ENCODE results near the gene CCSAP.
A peak's percentile ranks its signal among the peaks of the same experiment; 100 is the strongest.
"Not testable (repeated sequence)": the region's sequence is repeated elsewhere in the genome, so short reads cannot be mapped to it uniquely, and the experiment has no call there.

The CCSAP gene, protein sequence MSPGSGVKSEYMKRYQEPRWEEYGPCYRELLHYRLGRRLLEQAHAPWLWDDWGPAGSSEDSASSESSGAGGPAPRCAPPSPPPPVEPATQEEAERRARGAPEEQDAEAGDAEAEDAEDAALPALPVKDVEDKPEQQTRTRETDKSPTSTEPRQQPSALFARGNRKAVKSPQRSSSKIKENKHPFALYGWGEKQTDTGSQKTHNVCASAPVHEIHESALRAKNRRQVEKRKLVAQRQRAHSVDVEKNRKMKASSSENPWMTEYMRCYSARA

DNA sequence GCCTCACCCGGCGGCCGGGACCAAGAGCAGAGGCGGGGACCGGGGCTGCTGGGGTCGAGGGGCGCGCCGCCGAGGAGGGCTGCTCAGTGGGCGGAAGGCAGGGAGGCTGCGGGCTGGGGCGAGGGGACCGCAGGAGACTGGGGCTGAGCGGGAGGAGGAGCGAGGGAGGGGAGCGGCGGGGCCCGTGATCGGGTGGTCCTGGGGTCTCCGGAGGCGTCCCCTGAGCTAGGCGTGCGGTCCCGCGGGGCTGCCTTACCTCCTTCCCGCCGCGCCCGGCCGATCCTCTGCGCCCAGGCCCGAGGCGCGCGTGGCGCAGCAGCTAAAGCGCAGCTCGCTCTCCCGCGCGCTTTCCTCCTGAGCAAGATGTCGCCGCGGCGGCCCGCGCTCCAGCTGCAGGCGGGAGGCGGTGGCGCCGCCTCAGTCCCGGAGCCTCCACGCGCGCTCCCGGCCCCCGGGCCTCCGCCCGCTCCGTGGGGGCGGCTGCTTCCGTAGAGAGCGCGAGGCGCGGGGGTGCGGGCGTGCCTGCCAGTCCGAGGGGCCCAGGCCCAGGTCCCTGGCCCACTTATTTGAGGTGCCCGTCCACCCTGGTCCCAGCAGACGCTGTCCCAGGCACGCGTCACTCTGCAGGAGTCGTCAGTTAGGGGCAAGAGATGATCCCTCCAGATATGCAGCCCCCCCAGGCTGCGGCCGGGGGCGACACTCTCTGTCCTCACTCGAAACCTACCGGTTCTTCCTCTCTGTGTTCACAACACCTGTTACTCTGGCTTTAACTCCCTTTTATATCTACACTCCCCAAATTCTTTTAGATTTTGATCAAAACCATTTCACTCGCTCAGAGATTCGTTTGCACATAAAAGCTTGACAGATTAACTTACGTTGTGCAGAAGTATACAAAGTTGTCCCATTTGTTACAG is at the start of gene CCSAP:
Gene CCSAP (minus strand): TSS at position 392 of the 914 bp plus-strand sequence. CDS start 582 bp downstream, outside the sequence.
- DNase-seq, result peak; percentile 49 to 52

DNA sequence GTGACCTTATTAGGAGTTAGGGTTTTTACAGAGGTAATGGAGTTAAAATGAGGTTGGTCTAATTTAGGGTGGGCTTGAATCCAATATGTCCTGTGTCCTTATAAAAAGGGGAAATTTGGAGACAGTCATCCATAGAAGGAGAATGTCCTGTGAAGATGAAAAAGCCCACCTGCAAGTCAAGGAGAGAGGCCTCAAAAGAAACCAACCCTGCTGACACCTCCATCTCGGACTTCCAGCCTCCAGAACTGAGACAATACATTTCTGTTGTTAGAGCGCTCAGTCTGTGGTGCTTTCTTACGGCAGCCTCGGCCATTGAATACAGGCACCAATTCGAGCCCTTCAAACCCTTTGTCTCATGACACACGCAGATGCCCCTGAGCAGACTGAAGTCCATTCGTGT is 47.3 kb upstream of the CCSAP start:
- no peak for DNase-seq

DNA sequence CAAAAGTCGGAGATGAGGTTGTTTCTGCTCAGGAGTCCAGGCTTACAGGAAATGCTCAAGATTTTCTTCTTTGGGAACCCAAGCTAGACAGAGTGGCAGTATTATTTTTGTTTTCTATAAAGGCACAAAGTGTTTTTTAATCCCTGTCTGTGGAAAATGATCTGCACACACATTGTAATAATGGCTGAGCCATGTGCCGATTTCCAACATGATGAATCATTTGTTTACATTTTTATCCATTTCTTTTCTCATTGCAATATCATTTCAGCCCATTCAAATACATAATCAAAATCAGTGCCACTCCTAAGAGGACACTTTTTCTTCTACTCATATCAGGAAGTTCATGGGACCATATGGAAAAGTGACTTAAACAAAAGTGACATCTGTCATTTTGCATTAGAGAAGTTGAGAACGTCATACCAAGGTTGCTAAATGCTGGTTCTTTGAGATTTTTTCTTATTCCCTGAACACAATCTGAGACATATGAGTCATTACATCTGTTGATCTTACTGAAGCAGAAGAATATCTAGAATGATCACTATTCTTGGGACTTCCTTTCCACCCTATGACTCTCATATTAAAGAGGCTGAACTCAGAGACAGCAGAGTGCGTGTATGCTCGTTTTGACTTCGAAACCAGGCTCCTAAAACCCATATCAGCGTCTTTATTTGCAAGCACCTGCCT is 46.2 kb upstream of the CCSAP start:
- no peak for DNase-seq

DNA sequence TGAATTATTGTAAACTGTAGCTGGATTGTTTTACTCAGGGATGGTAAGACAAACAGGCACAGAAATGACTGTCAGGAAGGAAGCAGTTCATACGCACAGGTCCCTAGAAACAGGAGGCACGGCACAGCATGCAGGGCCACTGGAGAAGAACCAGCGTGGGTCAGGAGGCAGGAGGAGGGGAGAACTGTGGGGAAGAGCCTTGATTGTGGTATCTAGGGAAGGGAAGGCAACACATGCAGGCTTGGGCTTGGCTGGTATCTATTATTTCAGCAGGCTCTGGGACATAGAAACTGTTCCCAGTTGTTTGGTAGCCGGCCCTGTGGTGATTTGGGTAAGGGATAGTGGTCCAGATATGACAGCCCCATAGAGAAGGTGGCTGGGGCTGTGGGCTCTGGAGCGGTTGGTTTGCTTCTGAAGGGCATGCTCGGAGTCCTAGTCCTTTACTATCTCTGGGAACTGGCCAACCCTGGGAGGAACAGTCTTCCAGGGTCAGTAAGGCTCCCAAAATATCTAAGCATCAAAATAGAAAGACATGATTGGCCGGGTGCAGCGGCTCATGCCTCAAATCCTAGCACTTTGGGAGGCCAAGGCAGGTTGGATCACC is 43.1 kb upstream of the CCSAP start:
- no peak for DNase-seq

DNA sequence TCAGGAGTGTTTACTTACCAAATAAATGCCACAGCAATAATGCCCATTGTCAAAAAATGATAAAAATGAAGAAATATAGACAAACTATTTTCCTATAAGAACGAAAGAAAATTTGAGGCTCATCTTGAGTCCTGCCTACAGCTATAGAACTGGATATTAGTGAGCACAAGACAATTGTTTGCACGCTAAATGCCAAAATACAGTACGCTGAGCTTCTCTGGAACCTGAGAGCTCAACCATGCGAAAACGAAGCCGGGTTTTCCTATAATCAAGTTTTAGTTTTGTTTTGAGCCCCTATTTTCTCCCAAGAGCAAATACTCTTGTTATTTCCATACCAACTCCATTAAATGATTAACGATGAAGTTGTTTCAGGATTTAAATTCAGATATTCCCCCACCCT is 42.0 kb upstream of the CCSAP start:
- DNase-seq, result no peak

DNA sequence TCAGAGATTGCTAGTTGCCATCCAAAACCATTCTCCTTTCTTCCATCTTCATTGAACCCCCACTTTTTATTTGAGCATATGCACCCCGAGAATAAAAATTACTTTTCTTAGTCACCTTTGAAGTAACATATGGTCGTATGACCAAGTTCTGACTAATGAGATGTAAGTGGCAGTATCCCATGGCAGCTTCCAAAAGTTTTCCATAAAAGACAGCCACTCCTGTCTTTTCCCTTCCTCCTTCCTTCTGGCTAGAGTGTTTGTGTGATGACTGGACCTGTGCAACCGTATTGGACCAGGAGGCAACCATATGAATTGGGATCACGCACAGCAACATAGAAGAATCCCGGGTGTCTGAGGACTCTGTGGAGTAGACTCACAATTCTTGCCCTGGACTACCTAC is 41.1 kb upstream of the CCSAP start:
- DNase-seq, result no peak

DNA sequence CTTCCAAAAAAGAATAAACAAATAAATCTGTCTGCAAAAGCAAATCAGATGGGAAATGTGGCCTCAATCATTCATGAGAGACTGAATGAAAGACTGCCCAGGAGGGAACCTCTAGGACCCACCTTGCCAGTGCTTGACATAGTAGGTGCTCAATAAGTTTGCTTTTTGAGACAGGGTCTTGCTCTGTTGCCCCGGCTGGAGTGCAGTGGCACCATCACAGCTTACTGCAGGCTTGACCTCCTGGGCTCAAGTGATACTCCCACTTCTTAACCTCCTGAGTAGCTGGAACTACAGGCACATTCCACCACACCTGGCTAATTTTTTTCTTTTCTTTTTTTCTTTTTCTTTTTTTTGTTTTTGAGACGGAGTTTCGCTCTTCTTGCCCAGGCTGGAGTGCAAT is 40.3 kb upstream of the CCSAP start:
- DNase-seq, result no peak

DNA sequence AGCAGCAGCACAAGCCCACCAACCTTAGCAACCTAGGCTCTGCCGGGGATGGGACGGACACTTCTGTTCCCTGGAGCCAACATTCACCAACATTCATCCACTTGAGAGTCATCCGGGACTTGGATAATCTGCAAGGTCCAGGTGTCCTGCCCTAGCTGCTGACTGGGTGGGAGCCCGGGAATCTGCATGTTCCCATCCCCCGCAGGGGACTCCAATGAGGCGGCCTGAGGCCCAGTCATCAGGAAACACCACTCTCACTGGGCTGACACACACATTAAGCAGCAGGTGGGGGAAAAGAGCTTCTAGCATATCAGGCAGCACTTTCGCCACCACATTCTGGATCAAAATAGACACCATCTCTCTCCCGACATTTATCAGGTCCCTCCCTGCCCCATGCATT is 38.4 kb upstream of the CCSAP start:
- DNase-seq, result no peak

DNA sequence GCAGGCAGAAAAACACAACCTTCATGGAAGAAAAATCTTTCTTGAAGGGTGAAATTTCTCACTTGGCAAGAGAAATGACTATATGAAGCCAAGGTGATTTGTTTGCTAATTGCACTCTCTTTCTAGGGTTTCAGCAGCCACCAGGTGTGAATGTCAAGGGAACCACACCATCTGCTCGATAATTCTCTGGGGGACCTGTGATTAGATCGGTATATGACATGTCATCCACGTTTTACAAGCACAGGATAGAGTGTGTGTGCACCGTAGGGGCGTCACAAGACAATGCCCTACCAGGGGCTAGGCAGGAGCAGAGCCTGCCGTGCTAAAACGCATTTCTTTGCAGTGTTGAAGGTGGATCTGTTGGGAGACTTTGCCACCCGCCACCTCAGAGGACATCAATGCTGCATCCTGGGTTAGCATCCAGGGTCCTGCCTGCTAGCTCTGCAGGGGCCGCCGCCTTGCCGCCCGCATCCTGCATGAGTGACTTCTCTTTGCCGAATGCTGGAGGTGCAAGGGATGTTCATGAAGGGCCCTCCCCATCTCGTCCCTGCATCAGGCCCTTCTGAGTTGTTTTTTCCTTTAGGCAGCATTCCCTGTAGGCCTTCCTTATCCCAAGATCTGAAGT is 37.8 kb upstream of the CCSAP start:
- no peak for DNase-seq

DNA sequence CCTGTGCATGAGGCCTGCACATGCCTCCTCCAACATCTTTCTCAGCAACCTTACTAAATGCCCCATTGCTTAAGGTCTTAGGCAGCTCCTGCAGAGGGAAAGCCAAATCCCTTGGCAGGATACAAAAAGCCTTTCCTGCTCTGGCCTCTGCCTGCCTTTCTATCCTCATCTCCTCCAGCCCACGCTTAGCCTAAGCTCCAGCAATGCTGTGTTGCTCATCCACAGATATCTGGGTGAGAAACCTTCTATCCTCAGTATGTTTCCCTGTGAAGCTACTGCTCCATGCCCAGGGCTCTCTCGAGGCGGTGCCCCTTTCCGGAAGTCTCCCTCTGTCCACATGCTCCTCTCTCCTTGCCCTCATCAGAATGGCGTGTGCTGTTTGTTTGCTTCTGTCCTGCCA is 37.0 kb upstream of the CCSAP start:
- DNase-seq, result no peak

DNA sequence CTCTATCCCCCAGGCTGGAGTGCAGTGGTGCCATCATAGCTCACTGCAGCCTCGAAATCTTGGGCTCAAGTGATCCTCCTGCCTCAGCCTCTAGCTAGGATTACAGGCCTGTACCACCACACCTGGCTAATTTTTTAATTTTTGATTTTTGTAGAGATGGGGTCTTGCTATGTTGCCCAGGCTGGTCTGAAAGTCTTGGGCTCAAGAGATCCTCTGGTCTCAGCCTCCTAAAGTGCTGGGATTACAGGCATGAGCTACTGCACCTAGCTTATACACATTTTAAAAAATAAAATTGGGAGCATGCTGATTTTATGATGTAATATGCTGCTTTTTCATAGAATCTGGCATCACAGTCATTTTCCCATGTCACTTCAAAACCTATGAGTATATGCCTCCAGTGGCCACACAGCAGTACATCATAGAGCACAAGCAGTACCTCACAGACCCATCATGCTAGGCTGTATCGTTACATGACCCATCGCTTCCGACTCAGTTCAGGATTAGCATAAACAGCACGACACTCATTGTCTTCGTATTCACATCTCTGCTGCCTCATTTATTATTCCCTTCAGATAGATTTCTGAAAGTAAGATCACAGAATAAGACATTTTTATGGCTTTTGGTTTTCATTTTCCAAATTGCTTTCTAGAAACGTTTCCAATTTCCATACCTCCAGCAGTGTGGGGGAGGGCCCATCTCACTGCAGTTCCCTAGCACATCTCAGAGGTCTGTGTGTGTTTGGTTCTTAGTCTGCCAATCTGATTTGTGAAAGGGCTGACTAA is 35.9 kb upstream of the CCSAP start:
- DNase-seq, result no peak

DNA sequence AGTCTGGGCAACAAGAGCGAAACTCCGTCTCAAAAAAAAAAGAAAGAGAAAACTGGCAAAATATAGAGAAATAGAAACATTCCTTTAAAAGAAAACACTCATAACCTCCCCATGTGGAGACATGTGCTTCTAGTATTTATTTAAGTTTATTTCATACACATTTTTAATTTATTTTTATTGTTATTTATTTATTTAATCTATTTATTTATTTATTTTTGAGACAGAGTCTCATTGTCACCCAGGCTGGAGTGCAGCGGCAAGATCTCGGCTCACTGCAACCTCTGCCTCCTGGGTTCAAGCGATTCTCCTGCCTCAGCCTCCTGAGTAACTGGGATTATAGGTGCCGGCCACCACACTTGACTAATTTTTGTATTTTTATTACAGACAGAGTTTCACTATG is 35.2 kb upstream of the CCSAP start:
- not testable (repeated sequence) for DNase-seq

DNA sequence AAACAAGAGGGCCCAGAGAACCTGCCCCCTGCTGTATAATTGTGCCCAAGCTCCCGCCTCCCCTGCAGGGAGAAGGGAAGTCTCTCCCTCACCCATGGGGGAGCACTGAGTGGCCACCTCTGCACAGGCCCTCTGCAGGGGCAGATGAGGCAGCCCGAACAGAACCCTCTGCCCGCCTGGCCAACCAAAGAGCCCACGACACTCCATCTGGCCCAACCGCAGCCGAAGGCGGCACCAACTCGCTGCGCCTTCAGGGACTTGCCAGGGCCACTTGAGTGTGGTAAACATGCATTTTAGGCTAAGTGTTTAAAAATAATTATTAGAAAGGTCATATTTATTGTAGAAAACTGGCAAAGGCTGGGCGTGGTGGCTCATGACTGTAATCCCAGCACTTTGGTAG is 34.6 kb upstream of the CCSAP start:
- DNase-seq, result no peak

DNA sequence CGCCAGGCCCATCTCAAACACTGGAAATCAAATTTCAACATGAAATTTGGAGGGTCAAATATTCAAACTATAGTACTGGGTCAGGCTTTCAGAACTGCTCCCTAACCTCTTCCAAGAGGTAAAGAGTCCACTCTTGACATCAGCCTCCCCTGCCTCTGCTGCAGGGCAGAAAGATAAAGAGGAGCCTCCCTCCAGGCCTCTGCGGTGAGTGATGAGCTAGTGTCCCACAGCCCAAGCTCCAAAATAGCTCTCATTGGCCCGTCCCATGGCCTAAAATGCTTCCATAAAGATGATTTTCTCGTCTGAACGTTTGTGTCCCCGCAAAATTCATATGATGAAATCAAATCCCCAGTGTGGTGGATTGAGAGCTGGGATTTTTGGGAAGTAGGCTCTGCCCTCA is 33.7 kb upstream of the CCSAP start:
- no peak for DNase-seq

DNA sequence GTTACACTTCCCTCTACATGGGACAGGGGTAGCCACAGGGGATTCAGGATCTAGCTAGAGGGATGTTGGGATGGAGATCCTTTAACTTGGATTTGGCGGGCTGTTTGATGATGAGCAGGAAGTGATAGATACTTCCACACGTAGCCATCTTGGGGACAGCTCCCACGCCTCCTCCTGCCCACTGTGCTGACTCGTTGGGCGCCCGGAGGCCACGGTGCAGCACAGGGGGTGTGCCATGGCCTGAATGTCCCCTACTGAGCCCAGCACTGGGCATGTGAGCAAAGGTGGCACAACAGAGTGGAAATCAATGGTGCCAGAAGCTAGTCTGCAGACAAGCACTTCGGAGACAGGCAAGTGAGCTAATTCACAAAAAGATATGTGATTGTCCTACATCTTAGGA is 31.6 kb upstream of the CCSAP start:
- DNase-seq, result no peak

DNA sequence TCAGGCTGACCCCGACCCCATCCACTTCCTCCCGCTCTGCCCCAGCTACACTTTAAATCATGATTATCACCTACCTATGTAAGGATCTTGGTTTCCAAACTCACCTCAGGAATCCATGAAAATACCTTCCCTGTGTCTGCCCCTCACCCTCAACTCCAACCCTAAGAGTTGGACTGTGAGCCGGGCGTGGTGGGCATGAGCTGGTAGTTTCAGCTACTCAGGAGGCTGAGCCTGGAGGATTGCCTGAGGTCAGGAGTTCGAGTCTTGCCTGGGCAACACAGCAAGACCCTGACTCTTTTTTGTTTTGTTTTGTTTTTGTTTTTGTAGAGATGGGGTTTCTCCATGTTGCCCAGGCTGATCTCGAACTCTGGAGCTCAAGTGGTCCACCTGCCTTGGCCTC is 30.5 kb upstream of the CCSAP start:
- DNase-seq, result no peak

DNA sequence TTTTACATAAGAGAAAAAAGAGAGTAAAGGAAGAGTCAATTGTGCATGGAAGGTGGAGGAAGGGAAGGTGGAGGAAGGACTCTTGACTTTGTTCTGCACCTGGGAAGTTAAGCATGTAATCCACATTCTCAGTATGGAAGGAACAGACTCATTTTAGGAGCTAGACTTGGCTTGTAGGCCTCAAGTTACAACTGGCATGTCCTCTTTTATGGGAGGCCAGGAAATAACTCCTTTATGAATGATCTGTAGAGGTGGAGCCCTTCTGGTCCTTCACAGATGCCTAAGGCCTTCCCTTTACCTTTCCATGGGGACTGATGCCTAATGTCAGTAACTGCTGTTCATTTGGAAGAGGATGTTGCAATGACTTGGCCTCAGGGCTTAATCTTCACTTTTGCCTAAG is 29.4 kb upstream of the CCSAP start:
- no peak for DNase-seq

DNA sequence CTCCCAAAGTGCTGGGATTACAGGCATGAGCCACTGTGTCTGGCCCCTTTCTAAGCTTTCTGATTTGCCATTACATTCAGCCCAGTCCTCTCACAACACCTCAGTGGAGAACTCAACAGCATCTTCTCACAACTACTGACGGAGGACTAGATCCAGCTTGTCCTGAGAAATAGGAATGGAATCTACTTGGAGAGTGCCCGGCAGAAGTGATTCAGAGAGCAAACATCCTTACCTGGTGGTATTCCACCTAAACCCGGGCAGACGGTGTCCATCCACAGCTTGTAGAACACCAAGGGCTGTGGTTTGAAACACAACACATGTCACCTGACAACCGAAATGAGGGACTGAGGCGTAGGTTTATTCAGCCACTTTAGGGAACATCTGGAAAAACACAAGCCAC is 28.8 kb upstream of the CCSAP start:
- no peak for DNase-seq

DNA sequence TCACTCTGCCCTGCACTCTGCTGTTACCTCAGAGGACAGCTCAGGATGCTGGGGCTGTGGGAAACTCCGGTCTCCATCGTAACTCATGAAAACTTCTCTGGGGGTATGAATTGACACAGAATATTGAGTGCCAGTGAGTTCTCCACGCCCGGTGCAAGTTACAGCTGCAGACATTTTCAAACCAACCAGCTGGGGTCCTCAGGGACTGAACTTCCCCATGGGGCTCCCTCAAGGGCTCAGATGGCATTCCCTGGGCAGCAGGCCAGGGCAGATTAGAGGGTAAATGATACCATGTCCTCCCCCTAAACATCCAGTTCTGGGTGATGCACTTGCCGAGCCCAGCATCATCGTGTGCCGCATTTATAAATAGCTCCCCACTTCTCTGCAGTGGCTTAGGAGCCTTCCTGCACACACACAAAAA is 27.8 kb upstream of the CCSAP start:
- DNase-seq, result no peak

DNA sequence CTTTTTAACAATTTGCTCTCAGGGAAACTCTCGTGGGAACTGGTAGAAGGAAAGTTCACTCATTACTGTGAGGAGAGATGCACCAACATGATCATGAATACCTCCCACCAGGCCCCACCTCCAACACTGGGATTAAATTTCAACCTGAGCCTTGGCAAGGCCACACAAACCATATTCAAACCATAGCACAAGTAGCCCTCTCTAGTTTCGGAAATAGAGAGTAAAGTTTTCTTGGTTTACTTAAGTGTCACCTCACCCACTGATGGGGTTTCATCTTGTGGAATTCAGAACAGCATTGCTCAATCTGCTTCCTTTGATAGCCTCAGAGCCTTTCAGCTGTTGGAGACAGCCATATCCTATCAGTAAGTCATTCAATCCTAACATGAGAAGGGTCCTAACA is 25.5 kb upstream of the CCSAP start:
- no peak for DNase-seq

DNA sequence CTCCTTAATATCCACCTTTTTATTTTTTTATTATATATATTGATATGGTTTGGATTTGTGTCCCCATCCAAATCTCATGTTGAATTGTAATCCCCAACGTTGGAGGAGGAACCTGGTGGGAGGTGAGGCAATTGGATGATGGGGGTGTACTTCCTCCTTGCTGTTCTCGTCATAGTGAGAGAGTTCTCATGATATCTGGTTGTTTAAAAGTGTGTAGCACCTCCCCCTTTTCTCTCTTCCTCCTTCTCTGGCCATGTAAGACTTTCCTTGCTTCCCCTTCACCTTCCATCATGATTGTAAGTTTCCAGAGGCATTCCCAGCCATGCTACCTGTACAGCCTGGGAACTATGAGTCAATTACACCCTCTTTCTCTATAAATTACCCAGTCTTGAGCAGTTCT is 22.7 kb upstream of the CCSAP start:
- DNase-seq, result no peak
